ENCODE data around the gene ITGA2. TPM values are rescaled to one million over a fixed set of nuclear protein-coding genes. Genes with fewer than 3 reads are reported as not detected.

The ITGA2 gene
- total RNA-seq, 4 donors from 2014 or later, result 5.0 to 22.5 (median 17.4) TPM

DNA sequence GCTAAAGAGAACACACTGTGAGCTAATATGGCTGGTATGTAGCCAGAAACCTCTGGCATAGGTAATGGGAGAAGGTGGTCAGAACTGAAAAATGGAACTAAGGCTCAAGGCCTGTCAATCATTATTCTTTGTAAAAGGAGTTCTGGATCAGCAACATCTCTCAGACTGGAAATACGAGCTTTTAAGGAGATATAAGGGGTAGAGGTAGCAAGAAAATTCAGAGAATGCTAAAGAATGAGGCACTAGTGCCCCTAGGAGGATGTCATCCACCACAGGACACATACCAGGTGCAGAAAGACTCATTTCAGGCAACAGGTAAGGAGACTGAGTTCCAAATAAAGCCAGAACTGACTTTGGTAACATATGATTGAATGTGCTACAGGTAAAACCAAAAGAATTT is 139.3 kb downstream of the ITGA2 start:
- DNase-seq, result no peak
- no peaks in the 10 kb centered on the region for H3K4me1 ChIP-seq
- no peaks in the 10 kb centered on the region for H3K9me3 ChIP-seq
- no peak overlapping the region for H3K4me3 ChIP-seq
- H3K27ac ChIP-seq, result no peak overlapping the region
- no peak for TF ChIP-seq POLR2A (IDR thresholded peaks at IDR 0.05)
- TF ChIP-seq, protein P1, sequence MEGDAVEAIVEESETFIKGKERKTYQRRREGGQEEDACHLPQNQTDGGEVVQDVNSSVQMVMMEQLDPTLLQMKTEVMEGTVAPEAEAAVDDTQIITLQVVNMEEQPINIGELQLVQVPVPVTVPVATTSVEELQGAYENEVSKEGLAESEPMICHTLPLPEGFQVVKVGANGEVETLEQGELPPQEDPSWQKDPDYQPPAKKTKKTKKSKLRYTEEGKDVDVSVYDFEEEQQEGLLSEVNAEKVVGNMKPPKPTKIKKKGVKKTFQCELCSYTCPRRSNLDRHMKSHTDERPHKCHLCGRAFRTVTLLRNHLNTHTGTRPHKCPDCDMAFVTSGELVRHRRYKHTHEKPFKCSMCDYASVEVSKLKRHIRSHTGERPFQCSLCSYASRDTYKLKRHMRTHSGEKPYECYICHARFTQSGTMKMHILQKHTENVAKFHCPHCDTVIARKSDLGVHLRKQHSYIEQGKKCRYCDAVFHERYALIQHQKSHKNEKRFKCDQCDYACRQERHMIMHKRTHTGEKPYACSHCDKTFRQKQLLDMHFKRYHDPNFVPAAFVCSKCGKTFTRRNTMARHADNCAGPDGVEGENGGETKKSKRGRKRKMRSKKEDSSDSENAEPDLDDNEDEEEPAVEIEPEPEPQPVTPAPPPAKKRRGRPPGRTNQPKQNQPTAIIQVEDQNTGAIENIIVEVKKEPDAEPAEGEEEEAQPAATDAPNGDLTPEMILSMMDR (IDR thresholded peaks at IDR 0.05), result no peak
- H3K36me3 ChIP-seq, result no peaks in the 10 kb centered on the region
- no peaks in the 10 kb centered on the region for H3K27me3 ChIP-seq

DNA sequence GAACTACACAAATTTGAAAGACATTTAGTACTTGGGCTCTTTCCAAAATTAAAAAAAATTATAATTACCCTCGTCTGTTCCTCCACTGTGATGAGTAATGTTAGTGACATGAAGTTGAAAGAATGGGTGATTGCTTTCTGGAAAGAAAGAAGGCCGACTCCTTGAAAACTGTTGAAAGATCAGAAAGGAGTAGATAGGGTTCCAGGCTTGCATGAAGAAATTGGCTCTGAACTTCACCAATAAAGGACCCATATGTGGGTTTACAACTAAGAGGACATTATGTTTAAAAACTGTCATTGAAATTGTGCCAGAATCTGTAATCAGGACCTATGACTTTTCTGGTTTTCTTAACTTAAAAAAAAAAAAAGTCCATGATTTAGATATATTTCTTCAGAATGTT is 141.1 kb downstream of the ITGA2 start:
- H3K27me3 ChIP-seq, result no peaks in the 10 kb centered on the region
- no peak for TF ChIP-seq POLR2A (IDR thresholded peaks at IDR 0.05)
- TF ChIP-seq, protein P1 (IDR thresholded peaks at IDR 0.05), result no peak

DNA sequence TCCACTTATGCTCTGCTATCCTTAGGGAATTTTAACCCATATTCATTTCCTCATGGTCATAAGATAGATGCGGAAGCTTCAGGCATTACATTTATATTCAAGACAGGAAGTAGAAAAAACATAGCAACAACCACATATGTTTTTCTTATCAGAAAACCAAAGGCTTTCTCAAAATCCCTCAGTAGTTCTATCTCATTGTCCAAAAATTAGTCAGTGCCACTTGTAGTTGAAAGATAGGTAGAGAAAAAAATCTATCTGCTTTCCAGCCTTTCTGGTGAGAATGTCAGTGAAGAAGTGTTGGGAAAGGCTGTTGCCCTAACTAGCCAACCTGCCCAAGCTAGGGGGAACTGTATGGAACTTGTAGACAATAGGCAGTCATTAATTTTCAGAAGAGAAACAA is 143.9 kb downstream of the ITGA2 start:
- no peaks in the 10 kb centered on the region for H3K36me3 ChIP-seq
- no peak for DNase-seq
- no peak overlapping the region for H3K4me3 ChIP-seq
- H3K9me3 ChIP-seq, result no peaks in the 10 kb centered on the region
- no peaks in the 10 kb centered on the region for H3K27me3 ChIP-seq
- no peaks in the 10 kb centered on the region for H3K4me1 ChIP-seq
- no peak overlapping the region for H3K27ac ChIP-seq
- TF ChIP-seq, protein P1 (IDR thresholded peaks at IDR 0.05), result no peak
- no peak for TF ChIP-seq POLR2A (IDR thresholded peaks at IDR 0.05)

More for the DNA sequence above, 141.1 kb downstream of the ITGA2 start:
- Histone ChIP-seq H3K9me3 (no peaks in the 10 kb centered on the region), H3K27ac (no peak overlapping the region), H3K4me1 (no peaks in the 10 kb centered on the region), H3K36me3 (no peaks in the 10 kb centered on the region), H3K4me3 (no peak overlapping the region)
- DNase-seq, result no peak

Other genes starting within 250 kb of the ITGA2 start
- gene ITGA1, start 201.4 kb upstream of the ITGA2 start, total RNA-seq, result 10 to 100 TPM; 21.2 to 49.5 (median 43.1) TPM
- 10 to 100 TPM; 10.2 to 22.3 (median 12.9) TPM for gene PELO, start 201.4 kb upstream of the ITGA2 start, total RNA-seq
- 10 to 100 TPM; 24.5 to 38.4 (median 31.3) TPM for gene MOCS2, start 120.4 kb downstream of the ITGA2 start, total RNA-seq

Measured in Peyer's patch (tissue), 4 donors.